Ovary (tissue), 3 donors: ENCODE measurements around the gene KCND3.

Source experiments
- CTCF ChIP-seq, 3 donors: fragments of 450-650 bp in 2 of 3; fragments of 200-600 bp in 1 of 3; IDR thresholded peaks; one replicate each; pipeline versions ENCODE4 v1.5.1 to v1.8.0; 2016 to 2022; ENCODE audit warnings: antibody characterized with exemption in 3 of 3, mild to moderate bottlenecking in 1 of 3
- EP300 ChIP-seq: sonication (generic); formaldehyde crosslinking; IDR thresholded peaks from one replicate; pipeline ENCODE4 v1.6.1; 2017; ENCODE audit warnings: antibody characterized with exemption
- POLR2A ChIP-seq: fragments of 450-650 bp; IDR thresholded peaks from one replicate; pipeline ENCODE4 v1.6.1; 2017; ENCODE audit warnings: antibody characterized with exemption, mild to moderate bottlenecking, moderate library complexity
- donor health status: DM: no; HTN: no; CAD: no.

GRCh38 chr1:111758373-111758772 lies 231.1 kb downstream of the KCND3 start:
- TF ChIP-seq CTCF (IDR thresholded peaks at IDR 0.05) (no peak), POLR2A (no peak), EP300 (no peak)
